ENCODE results near the gene ALG12.

Gene ALG12

GRCh38 chr22:49905465-49905864 lies 12.8 kb downstream of the ALG12 start:
- Mint-ChIP-seq H3K27ac (no peak overlapping the region), H3K4me3 (no peak overlapping the region), H3K4me1 (ENCODE audit: low read depth) (peaks cover 4% of the 10 kb centered on the region), H3K36me3 (ENCODE audit: low read depth) (peaks cover 36% of the 10 kb centered on the region), H3K27me3 (ENCODE audit: low read depth) (no peaks in the 10 kb centered on the region), H3K9me3 (peaks cover 3% of the 10 kb centered on the region)

- H3K27ac Mint-ChIP-seq = no peak overlapping the region
- peaks cover 11% of the 10 kb centered on the region for H3K4me1 Mint-ChIP-seq (ENCODE audit: low read depth)
- H3K4me3 Mint-ChIP-seq = no peak overlapping the region
- H3K36me3 Mint-ChIP-seq (ENCODE audit: low read depth) = peaks cover 40% of the 10 kb centered on the region
- H3K27me3 Mint-ChIP-seq (ENCODE audit: low read depth) = no peaks in the 10 kb centered on the region
- peaks cover 3% of the 10 kb centered on the region for H3K9me3 Mint-ChIP-seq
Observed at GRCh38 chr22:49904040-49904369, 14.2 kb downstream of the ALG12 start.

- H3K27ac Mint-ChIP-seq = no peak overlapping the region
- peaks cover 40% of the 10 kb centered on the region for H3K36me3 Mint-ChIP-seq (ENCODE audit: low read depth)
Observed at GRCh38 chr22:49903322-49904039, 14.8 kb downstream of the ALG12 start.

GRCh38 chr22:49901457-49901856 lies 16.8 kb downstream of the ALG12 start:
- peaks cover 3% of the 10 kb centered on the region for H3K9me3 Mint-ChIP-seq
- peaks cover 35% of the 10 kb centered on the region for H3K36me3 Mint-ChIP-seq (ENCODE audit: low read depth)
- peaks cover 7% of the 10 kb centered on the region for H3K4me1 Mint-ChIP-seq (ENCODE audit: low read depth)
- H3K27ac Mint-ChIP-seq = no peak overlapping the region
- H3K27me3 Mint-ChIP-seq (ENCODE audit: low read depth) = no peaks in the 10 kb centered on the region
- no peak overlapping the region for H3K4me3 Mint-ChIP-seq

More at GRCh38 chr22:49903322-49904039, 14.8 kb downstream of the ALG12 start:
- Mint-ChIP-seq H3K27me3 (ENCODE audit: low read depth) (no peaks in the 10 kb centered on the region), H3K9me3 (peaks cover 3% of the 10 kb centered on the region), H3K4me1 (ENCODE audit: low read depth) (peaks cover 11% of the 10 kb centered on the region), H3K4me3 (no peak overlapping the region)

- Mint-ChIP-seq H3K27me3 (ENCODE audit: low read depth) (no peaks in the 10 kb centered on the region), H3K4me3 (no peak overlapping the region), H3K27ac (no peak overlapping the region), H3K9me3 (peaks cover 3% of the 10 kb centered on the region), H3K36me3 (ENCODE audit: low read depth) (peaks cover 34% of the 10 kb centered on the region), H3K4me1 (ENCODE audit: low read depth) (peaks cover 7% of the 10 kb centered on the region)
Observed at GRCh38 chr22:49900441-49901230, 17.6 kb downstream of the ALG12 start.

- H3K27ac Mint-ChIP-seq = no peak overlapping the region
Observed at GRCh38 chr22:49899530-49899929, 18.7 kb downstream of the ALG12 start.

GRCh38 chr22:49897015-49897684 lies 21.1 kb downstream of the ALG12 start:
- Mint-ChIP-seq H3K27ac (no peak overlapping the region), H3K4me3 (no peak overlapping the region), H3K9me3 (peaks cover 3% of the 10 kb centered on the region), H3K4me1 (ENCODE audit: low read depth) (peaks cover 9% of the 10 kb centered on the region), H3K36me3 (ENCODE audit: low read depth) (peaks cover 43% of the 10 kb centered on the region), H3K27me3 (ENCODE audit: low read depth) (no peaks in the 10 kb centered on the region)

More at GRCh38 chr22:49899530-49899929, 18.7 kb downstream of the ALG12 start:
- Mint-ChIP-seq H3K27me3 (ENCODE audit: low read depth) (no peaks in the 10 kb centered on the region), H3K36me3 (ENCODE audit: low read depth) (peaks cover 31% of the 10 kb centered on the region), H3K4me1 (ENCODE audit: low read depth) (peaks cover 7% of the 10 kb centered on the region), H3K4me3 (no peak overlapping the region), H3K9me3 (peaks cover 3% of the 10 kb centered on the region)

- peaks cover 9% of the 10 kb centered on the region for H3K4me1 Mint-ChIP-seq (ENCODE audit: low read depth)
- no peaks in the 10 kb centered on the region for H3K27me3 Mint-ChIP-seq (ENCODE audit: low read depth)
- H3K4me3 Mint-ChIP-seq = no peak overlapping the region
- peaks cover 40% of the 10 kb centered on the region for H3K36me3 Mint-ChIP-seq (ENCODE audit: low read depth)
- no peak overlapping the region for H3K27ac Mint-ChIP-seq
- H3K9me3 Mint-ChIP-seq = peaks cover under 1% of the 10 kb centered on the region
Observed at GRCh38 chr22:49896201-49896600, 22.0 kb downstream of the ALG12 start.

GRCh38 chr22:49894322-49895054 lies 23.8 kb downstream of the ALG12 start:
- H3K27ac Mint-ChIP-seq = no peak overlapping the region
- peaks cover 4% of the 10 kb centered on the region for H3K4me1 Mint-ChIP-seq (ENCODE audit: low read depth)
- no peaks in the 10 kb centered on the region for H3K9me3 Mint-ChIP-seq
- H3K36me3 Mint-ChIP-seq (ENCODE audit: low read depth) = peaks cover 43% of the 10 kb centered on the region
- no peak overlapping the region for H3K4me3 Mint-ChIP-seq
- no peaks in the 10 kb centered on the region for H3K27me3 Mint-ChIP-seq (ENCODE audit: low read depth)

- Mint-ChIP-seq H3K27ac (no peak overlapping the region), H3K9me3 (no peaks in the 10 kb centered on the region), H3K4me3 (no peak overlapping the region), H3K27me3 (ENCODE audit: low read depth) (no peaks in the 10 kb centered on the region), H3K4me1 (ENCODE audit: low read depth) (peaks cover 2% of the 10 kb centered on the region), H3K36me3 (ENCODE audit: low read depth) (peaks cover 44% of the 10 kb centered on the region)
Observed at GRCh38 chr22:49893025-49893424, 25.2 kb downstream of the ALG12 start.

- no peak overlapping the region for H3K4me3 Mint-ChIP-seq
- H3K27ac Mint-ChIP-seq = no peak overlapping the region
- no peaks in the 10 kb centered on the region for H3K27me3 Mint-ChIP-seq (ENCODE audit: low read depth)
- peaks cover 2% of the 10 kb centered on the region for H3K4me1 Mint-ChIP-seq (ENCODE audit: low read depth)
- peaks cover 49% of the 10 kb centered on the region for H3K36me3 Mint-ChIP-seq (ENCODE audit: low read depth)
- H3K9me3 Mint-ChIP-seq = no peaks in the 10 kb centered on the region
Observed at GRCh38 chr22:49892226-49892899, 25.9 kb downstream of the ALG12 start.

GRCh38 chr22:49889071-49889470 lies 29.2 kb downstream of the ALG12 start:
- H3K27me3 Mint-ChIP-seq (ENCODE audit: low read depth) = no peaks in the 10 kb centered on the region
- peaks cover 56% of the 10 kb centered on the region for H3K36me3 Mint-ChIP-seq (ENCODE audit: low read depth)
- no peak overlapping the region for H3K27ac Mint-ChIP-seq
- H3K4me3 Mint-ChIP-seq = no peak overlapping the region
- H3K9me3 Mint-ChIP-seq = no peaks in the 10 kb centered on the region
- H3K4me1 Mint-ChIP-seq (ENCODE audit: low read depth) = no peaks in the 10 kb centered on the region

GRCh38 chr22:49887702-49888101 lies 30.5 kb downstream of the ALG12 start:
- H3K4me1 Mint-ChIP-seq (ENCODE audit: low read depth) = peaks cover 2% of the 10 kb centered on the region
- H3K4me3 Mint-ChIP-seq = no peak overlapping the region
- H3K27ac Mint-ChIP-seq = no peak overlapping the region
- peaks cover 59% of the 10 kb centered on the region for H3K36me3 Mint-ChIP-seq (ENCODE audit: low read depth)
- H3K27me3 Mint-ChIP-seq (ENCODE audit: low read depth) = no peaks in the 10 kb centered on the region
- no peaks in the 10 kb centered on the region for H3K9me3 Mint-ChIP-seq

- Mint-ChIP-seq H3K27ac (no peak overlapping the region), H3K4me1 (ENCODE audit: low read depth) (peaks cover 5% of the 10 kb centered on the region), H3K36me3 (ENCODE audit: low read depth) (peaks cover 57% of the 10 kb centered on the region), H3K27me3 (ENCODE audit: low read depth) (no peaks in the 10 kb centered on the region), H3K4me3 (no peak overlapping the region), H3K9me3 (no peaks in the 10 kb centered on the region)
Observed at GRCh38 chr22:49887064-49887451, 31.2 kb downstream of the ALG12 start.
